Heart right ventricle (tissue), 16 donors: Measurements from ENCODE around the gene NKX2-8. TPM values are rescaled to one million over a fixed set of nuclear protein-coding genes. Genes with fewer than 3 reads are reported as not detected.

Experiments used
- ATAC-seq, 8 donors: fragments of 200-7000 bp; cut with Tn5 transposase; one replicate each; pipeline ENCODE4 v1.9.1; 2020; ENCODE audit warnings: mild to moderate bottlenecking in 8 of 8, moderate library complexity in 8 of 8, moderate number of reproducible peaks in 1 of 8
- DNase-seq, 2 donors: peaks; one replicate each; pipeline ENCODE4 v3.0.0-alpha.2; 2020
- H3K27ac ChIP-seq, 10 donors: fragments of 200-600 bp; sonication (generic) in 2 of 10; one replicate each; pipeline versions ENCODE4 v1.5.0 to v1.8.0; 2020 to 2022; ENCODE audit warnings: mild to moderate bottlenecking in 3 of 10
- H3K27me3 ChIP-seq, 7 donors: fragments of 200-600 bp; one replicate each; pipeline ENCODE4 v1.8.0; 2021 to 2022; ENCODE audit warnings: mild to moderate bottlenecking in 2 of 7
- H3K36me3 ChIP-seq, 9 donors: fragments of 200-600 bp; sonication (generic) in 1 of 9; one replicate each; pipeline versions ENCODE4 v1.5.0 to v1.8.0; 2020 to 2022; ENCODE audit warnings: mild to moderate bottlenecking in 2 of 9
- H3K4me1 ChIP-seq, 9 donors: fragments of 200-600 bp; sonication (generic) in 1 of 9; one replicate each; pipeline versions ENCODE4 v1.5.0 to v1.8.0; 2020 to 2022; ENCODE audit warnings: mild to moderate bottlenecking in 4 of 9
- H3K4me3 ChIP-seq, 10 donors: fragments of 200-600 bp; sonication (generic) in 2 of 10; one replicate each; pipeline versions ENCODE4 v1.5.0 to v1.8.0; 2020 to 2022; ENCODE audit warnings: mild to moderate bottlenecking in 7 of 10, moderate library complexity in 2 of 10
- H3K9me3 ChIP-seq, 11 donors: fragments of 200-600 bp in 10 of 11; sonication (generic) in 2 of 11; one replicate each; pipeline versions ENCODE4 v1.5.0 to v1.8.0; 2013 to 2022; ENCODE audit warnings: mild to moderate bottlenecking in 2 of 11, control low read depth in 1 of 11, moderate library complexity in 1 of 11
- CTCF ChIP-seq, 9 donors: fragments of 200-600 bp; sonication (generic) in 2 of 9; IDR thresholded peaks; one replicate each; pipeline versions ENCODE4 v1.5.0 to v1.8.0; 2021 to 2022; ENCODE audit warnings: antibody characterized with exemption in 9 of 9, mild to moderate bottlenecking in 5 of 9, moderate library complexity in 1 of 9
- WGBS, 2 donors: extraction: QIAGEN DNeasy Blood & Tissue Kit; methylation state at CpG; one replicate each; pipeline ENCODE4 v1.1.7; 2013; ENCODE audit warnings: inconsistent platforms in 1 of 2; 5-methylcytosine and 5-hydroxymethylcytosine counted together
- intact Hi-C, 10 donors: fragments of 100-400 bp; cut with DNase I; formaldehyde crosslinking; loops; one replicate each; pipeline versions ENCODE4 v1.11.1 to v1.14.2; 2022
- polyA plus RNA-seq, 2 donors: library from polyadenylated mRNA; stranded (reverse); fragments of 200-250 nt; gene quantifications; one replicate each; pipeline ENCODE4 v1.2.3, GENCODE V29; 2013
- total RNA-seq, 10 donors: library from RNA; stranded (reverse); fragmentation: NEBNext Ultra II Directional in 3 of 10; extraction: Animal tissue kit (Norgen Biotek cat#: 25700) in 3 of 10; gene quantifications; one replicate each; pipeline versions ENCODE4 v1.2.1 to v1.2.4, GENCODE V29; 2021 to 2023
- donor health status: Arrhythmogenic right ventricular cardiomyopathy.
- donor health status: ischemic (EF 13 %, LVEDD 7.1; RV severe dilation, severe dysfunction).
- donor health status: healthy with polysubstance abuse.
- donor health status: DM: no; HTN: yes; CAD: no.
- donor health status: DM: no; HTN: no; CAD: no.
- donor health status: ischemic (EF 25% LVEDD 6.9; RV normal size, moderate dysfunction).
- donor health status: ischemic (EF 25% LVEDD 5.7; RV mildly dilated, moderate dysfunction).
- donor health status: healthy.
- donor health status: DM: yes; HTN: yes; CAD: no.
- donor health status: Ischemic cardiomyopathy.
- donor health status: ischemic (EF 35%, LVEDD 5.7; RV mildly dilated, moderate dysfunction).
- donor health status: nonischemic (EF 11% LVEDD 7.7; RV severe dilation, severe dysfunction).
- donor health status: DM: yes; HTN: yes; CAD: no.
- donor health status: PGD.
- donor health status: ischemic (EF 29% LVEDD 5.4; RV normal size, mild dysfunction).
- donor health status: nonischemic (EF 23%, LVEDD 6.1; RV moderate dilation, normal function).

NKX2-8 gene
- total and polyA plus RNA-seq, 12 donors = not detected

DNA sequence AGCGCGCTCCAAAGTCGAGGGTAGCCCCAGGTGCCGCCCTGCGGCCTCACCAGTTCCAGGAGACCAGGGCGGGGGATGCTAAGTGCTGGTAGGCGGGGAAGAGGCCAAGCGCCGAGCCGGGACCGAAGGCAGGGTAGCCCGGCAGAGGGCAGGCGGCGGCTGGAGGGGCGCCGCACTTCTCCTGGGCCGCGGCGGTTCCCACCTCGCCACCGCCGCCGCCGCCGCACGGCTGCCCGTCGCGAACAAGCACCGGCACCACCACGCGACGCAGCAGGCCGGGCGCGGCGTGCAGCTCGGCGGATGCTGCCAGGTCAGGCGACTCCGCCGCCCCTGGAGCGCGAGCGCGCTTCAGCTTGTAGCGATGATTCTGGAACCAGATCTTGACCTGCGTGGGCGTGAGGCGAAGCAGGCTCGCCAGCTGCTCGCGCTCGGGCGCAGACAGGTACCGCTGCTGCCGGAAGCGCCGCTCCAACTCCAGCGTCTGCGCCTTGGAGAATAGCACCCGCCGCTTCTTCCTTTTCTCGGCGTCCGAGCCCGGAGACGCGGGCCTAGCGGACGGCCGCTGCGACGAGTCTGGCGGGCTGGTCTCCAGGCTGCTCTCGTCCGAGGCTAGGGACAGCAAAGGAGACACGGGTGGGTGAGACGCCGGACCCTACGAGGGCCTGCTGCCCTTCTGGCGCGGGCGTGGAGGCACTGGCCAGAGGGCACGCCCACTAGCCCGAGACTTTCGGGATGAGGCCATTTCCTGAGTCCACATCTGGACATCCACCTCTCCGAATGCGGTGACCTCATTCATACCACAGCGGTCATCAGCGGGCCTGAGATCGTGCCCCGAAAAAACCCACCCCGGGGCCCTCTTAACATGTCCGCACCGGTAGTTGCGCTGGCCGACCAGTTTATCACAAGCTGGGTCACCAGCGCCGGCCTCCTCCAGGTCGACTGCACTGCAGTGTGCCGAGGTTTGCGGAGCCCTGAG lies 1.3 kb downstream of the NKX2-8 start:
- 0 to 1% methylated on average over 103 of the region's 103 CpGs for WGBS, 2 donors
- ATAC-seq = peak in 6 of 8 donors; percentile 18 to 39 (median 24)

DNA sequence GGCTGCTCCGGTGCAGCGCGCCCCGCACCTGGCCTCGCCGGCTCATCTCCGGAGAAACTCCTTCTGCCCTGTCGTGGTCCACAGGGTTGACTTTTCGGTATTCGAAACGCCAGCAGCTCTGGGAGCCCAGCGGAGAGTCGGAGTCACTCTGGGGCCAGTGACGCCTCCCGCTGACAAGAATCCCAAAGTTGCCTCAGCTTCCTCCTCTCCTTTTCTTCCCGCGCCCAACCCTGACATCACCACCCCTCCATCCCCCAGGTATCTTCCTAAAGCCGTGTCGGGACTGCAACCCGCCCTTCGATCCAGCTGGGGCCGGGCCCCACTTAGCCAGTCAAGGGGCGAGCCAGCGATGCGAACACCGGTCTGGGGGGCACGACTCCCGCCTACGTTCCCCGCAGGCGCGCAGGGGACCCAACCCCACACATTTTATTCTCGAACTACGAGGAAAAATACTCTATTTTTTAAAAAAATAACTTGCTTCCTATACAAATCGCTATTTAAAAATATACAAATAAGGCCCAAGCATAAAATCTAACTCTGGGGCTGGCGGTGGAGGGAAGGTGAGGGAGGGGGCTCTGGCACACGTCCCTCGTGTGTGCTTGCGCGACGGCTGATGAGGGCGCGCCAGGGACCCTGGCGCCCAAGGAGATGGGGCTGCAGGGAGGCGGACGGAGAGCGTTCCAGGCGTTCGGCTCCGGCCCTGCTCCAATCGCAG lies 2.1 kb downstream of the NKX2-8 start:
- intact Hi-C loops = no loop called here
- H3K27me3 ChIP-seq = peaks cover 22 to 100% (median 99%) of the 10 kb centered on the region in 7 donors
- 1 to 2% methylated on average over 51 of the region's 51 CpGs for WGBS, 2 donors
- H3K27ac ChIP-seq = no peak overlapping the region
- peaks cover 0 to 35% (median 21%) of the 10 kb centered on the region in 9 donors for H3K4me1 ChIP-seq
- ATAC-seq = no peak
- no peak for TF ChIP-seq CTCF (IDR thresholded peaks at IDR 0.05)
- no peaks in the 10 kb centered on the region for H3K9me3 ChIP-seq
- no peaks in the 10 kb centered on the region for H3K36me3 ChIP-seq
- H3K4me3 ChIP-seq = peak overlapping the region in 9 of 10 donors; percentile 21 to 56 (median 48)
- no peak for DNase-seq

More for the DNA sequence above, 1.3 kb downstream of the NKX2-8 start:
- no peak for TF ChIP-seq CTCF (IDR thresholded peaks at IDR 0.05)
- peaks cover 22 to 100% (median 98%) of the 10 kb centered on the region in 7 donors for H3K27me3 ChIP-seq
- DNase-seq = no peak
- no peaks in the 10 kb centered on the region for H3K36me3 ChIP-seq
- intact Hi-C loops = no loop called here
- peak overlapping the region; percentile 21 to 56 (median 46) for H3K4me3 ChIP-seq
- no peak overlapping the region for H3K27ac ChIP-seq
- no peaks in the 10 kb centered on the region for H3K9me3 ChIP-seq
- H3K4me1 ChIP-seq = peaks cover 0 to 35% (median 21%) of the 10 kb centered on the region in 9 donors

- WGBS, 2 donors = 3 to 7% methylated on average over 22 of the region's 22 CpGs
- H3K4me1 ChIP-seq = peaks cover 0 to 35% (median 21%) of the 10 kb centered on the region in 9 donors
- no peaks in the 10 kb centered on the region for H3K9me3 ChIP-seq
- intact Hi-C loops = no loop called here
- H3K27ac ChIP-seq = no peak overlapping the region
- no peak for TF ChIP-seq CTCF (IDR thresholded peaks at IDR 0.05)
- DNase-seq (no peak), ATAC-seq (no peak)
- no peak overlapping the region for H3K4me3 ChIP-seq
- no peaks in the 10 kb centered on the region for H3K36me3 ChIP-seq
- peaks cover 22 to 100% (median 99%) of the 10 kb centered on the region in 7 donors for H3K27me3 ChIP-seq
Observed at GRCh38 chr14:36579573-36580140, 2.8 kb downstream of the NKX2-8 start.

- no peaks in the 10 kb centered on the region for H3K9me3 ChIP-seq
- peaks cover 16 to 98% (median 97%) of the 10 kb centered on the region in 7 donors for H3K27me3 ChIP-seq
- DNase-seq (no peak), ATAC-seq (no peak)
- WGBS, 2 donors = 27 to 33% methylated on average over 4 of the region's 4 CpGs
- H3K4me1 ChIP-seq = peaks cover 0 to 35% (median 21%) of the 10 kb centered on the region in 9 donors
- H3K36me3 ChIP-seq = no peaks in the 10 kb centered on the region
- TF ChIP-seq CTCF (IDR thresholded peaks at IDR 0.05) = no peak
- H3K27ac ChIP-seq = no peak overlapping the region
- no peak overlapping the region for H3K4me3 ChIP-seq
- intact Hi-C loops = no loop called here
Observed at GRCh38 chr14:36579001-36579555, 3.3 kb downstream of the NKX2-8 start.
